ENCODE measurements around the gene DGKG. TPM values are rescaled to one million over a fixed set of nuclear protein-coding genes. Genes with fewer than 3 reads are reported as not detected.

The DGKG gene
- total RNA-seq, 3 donors from 2014 or later (not counting 1 experiment from before 2014, with no cell fraction given): 0.25 to 1.6 (median 0.63) TPM

DNA sequence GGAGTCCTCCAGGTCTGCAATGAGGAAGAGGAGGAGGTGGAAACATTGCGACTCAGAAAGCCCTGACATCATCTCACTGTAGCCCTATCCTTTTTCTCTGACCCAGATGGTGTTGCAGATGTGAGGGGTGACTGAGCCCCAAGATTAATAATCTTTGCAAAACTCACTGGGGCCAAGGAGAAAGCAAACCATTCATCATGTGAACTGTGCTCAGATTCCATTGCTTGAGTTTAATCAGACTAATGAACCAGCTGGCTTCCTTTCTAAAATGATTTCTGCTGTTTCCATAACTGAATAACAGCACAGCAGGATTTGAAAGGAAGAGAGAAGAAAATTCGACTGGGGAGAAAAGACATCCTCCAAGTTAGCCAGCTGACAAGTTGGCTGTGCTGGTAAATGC lies 13.4 kb upstream of the DGKG start:
- H3K36me3 Mint-ChIP-seq: no peaks in the 10 kb centered on the region
- Histone ChIP-seq H3K9me3 (ENCODE audit: control insufficient read depth, insufficient read depth, low read length) (no peaks in the 10 kb centered on the region), H3K27ac (ENCODE audit: low read length) (no peak overlapping the region), H3K4me1 (ENCODE audit: control insufficient read depth, insufficient read depth, low read length) (no peaks in the 10 kb centered on the region), H3K27me3 (ENCODE audit: control insufficient read depth, insufficient read depth, low read length) (no peaks in the 10 kb centered on the region), H3K4me3 (ENCODE audit: low read length) (no peak overlapping the region), H3K36me3 (ENCODE audit: control insufficient read depth, insufficient read depth, low read length) (no peaks in the 10 kb centered on the region)
- H3K27ac Mint-ChIP-seq: no peak overlapping the region
- no peak overlapping the region for H3K4me3 Mint-ChIP-seq
- TF ChIP-seq, protein P1, sequence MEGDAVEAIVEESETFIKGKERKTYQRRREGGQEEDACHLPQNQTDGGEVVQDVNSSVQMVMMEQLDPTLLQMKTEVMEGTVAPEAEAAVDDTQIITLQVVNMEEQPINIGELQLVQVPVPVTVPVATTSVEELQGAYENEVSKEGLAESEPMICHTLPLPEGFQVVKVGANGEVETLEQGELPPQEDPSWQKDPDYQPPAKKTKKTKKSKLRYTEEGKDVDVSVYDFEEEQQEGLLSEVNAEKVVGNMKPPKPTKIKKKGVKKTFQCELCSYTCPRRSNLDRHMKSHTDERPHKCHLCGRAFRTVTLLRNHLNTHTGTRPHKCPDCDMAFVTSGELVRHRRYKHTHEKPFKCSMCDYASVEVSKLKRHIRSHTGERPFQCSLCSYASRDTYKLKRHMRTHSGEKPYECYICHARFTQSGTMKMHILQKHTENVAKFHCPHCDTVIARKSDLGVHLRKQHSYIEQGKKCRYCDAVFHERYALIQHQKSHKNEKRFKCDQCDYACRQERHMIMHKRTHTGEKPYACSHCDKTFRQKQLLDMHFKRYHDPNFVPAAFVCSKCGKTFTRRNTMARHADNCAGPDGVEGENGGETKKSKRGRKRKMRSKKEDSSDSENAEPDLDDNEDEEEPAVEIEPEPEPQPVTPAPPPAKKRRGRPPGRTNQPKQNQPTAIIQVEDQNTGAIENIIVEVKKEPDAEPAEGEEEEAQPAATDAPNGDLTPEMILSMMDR (IDR thresholded peaks at IDR 0.05): no peak
- H3K9me3 Mint-ChIP-seq: no peaks in the 10 kb centered on the region
- intact Hi-C loops (cut with micrococcal nuclease): no loop called here
- DNase-seq: no peak
- 64% methylated on average over 1 of the region's 2 CpGs for WGBS (ENCODE audit: insufficient coverage)
- no peaks in the 10 kb centered on the region for H3K4me1 Mint-ChIP-seq
- peaks cover 16 to 27% of the 10 kb centered on the region in 2 donors for H3K27me3 Mint-ChIP-seq (ENCODE audit: low read depth in 2 of 2)
- ATAC-seq: no peak

DNA sequence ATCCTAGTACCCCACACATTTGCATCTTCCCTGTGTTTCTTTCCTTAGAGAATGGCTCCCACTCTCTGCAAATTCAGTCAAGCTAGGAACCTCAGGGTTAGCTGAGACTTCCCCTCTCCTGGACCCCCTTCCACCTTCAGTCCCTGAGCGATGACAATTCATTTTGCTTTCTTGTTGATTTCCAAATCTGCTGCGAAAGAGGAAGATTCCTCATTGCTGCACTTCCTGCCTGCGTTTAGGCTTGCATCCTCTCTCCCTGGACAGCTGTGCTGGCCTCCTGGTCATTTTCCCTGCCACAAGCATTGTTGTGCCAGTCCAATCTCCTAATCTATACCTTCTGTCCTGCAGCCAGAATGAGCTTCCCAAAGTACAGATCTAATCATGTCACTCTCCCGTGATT lies 12.3 kb upstream of the DGKG start:
- Mint-ChIP-seq H3K4me3 (no peak overlapping the region), H3K4me1 (no peaks in the 10 kb centered on the region), H3K36me3 (no peaks in the 10 kb centered on the region), H3K27me3 (ENCODE audit: low read depth in 2 of 2) (peaks cover 18 to 34% of the 10 kb centered on the region in 2 donors), H3K27ac (no peak overlapping the region), H3K9me3 (no peaks in the 10 kb centered on the region)
- intact Hi-C loops (cut with micrococcal nuclease): no loop called here
- H3K27ac ChIP-seq (ENCODE audit: low read length): no peak overlapping the region
- TF ChIP-seq, protein P1 (IDR thresholded peaks at IDR 0.05): no peak
- H3K36me3 ChIP-seq (ENCODE audit: control insufficient read depth, insufficient read depth, low read length): no peaks in the 10 kb centered on the region
- no peaks in the 10 kb centered on the region for H3K4me1 ChIP-seq (ENCODE audit: control insufficient read depth, insufficient read depth, low read length)
- H3K27me3 ChIP-seq (ENCODE audit: control insufficient read depth, insufficient read depth, low read length): no peaks in the 10 kb centered on the region
- no peak overlapping the region for H3K4me3 ChIP-seq (ENCODE audit: low read length)
- H3K9me3 ChIP-seq (ENCODE audit: control insufficient read depth, insufficient read depth, low read length): no peaks in the 10 kb centered on the region
- no peak for ATAC-seq
- WGBS (ENCODE audit: insufficient coverage): 21% methylated on average over 4 of the region's 4 CpGs
- no peak for DNase-seq

DNA sequence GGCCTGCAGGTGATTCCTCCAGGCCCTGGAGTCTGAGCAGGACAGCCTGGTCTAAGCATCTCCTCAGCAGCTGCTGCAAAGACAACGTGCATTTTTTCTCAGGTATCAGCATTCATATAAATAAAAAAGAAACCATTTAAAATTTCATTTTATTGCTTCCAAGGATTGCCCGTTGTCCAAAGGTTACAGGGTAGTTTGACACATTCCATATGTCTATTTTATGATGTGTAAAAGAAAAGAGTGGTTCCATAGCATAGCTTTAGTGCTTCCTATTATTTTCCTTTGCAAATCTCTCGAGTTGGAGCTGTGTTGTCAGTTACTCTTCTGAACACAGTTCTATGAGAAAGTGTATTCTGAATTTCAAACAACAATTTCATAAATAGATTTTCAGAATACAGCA lies 7.2 kb upstream of the DGKG start:
- Histone ChIP-seq H3K27me3 (ENCODE audit: control insufficient read depth, insufficient read depth, low read length) (no peaks in the 10 kb centered on the region), H3K4me3 (ENCODE audit: low read length) (no peak overlapping the region), H3K9me3 (ENCODE audit: control insufficient read depth, insufficient read depth, low read length) (no peaks in the 10 kb centered on the region), H3K36me3 (ENCODE audit: control insufficient read depth, insufficient read depth, low read length) (no peaks in the 10 kb centered on the region), H3K27ac (ENCODE audit: low read length) (no peak overlapping the region), H3K4me1 (ENCODE audit: control insufficient read depth, insufficient read depth, low read length) (no peaks in the 10 kb centered on the region)
- ATAC-seq (no peak), DNase-seq (no peak)
- 95% methylated on average over 2 of the region's 3 CpGs for WGBS (ENCODE audit: insufficient coverage)
- TF ChIP-seq, protein P1 (IDR thresholded peaks at IDR 0.05): no peak
- H3K36me3 Mint-ChIP-seq: no peaks in the 10 kb centered on the region
- no peak overlapping the region for H3K4me3 Mint-ChIP-seq
- peaks cover 13 to 31% of the 10 kb centered on the region in 2 donors for H3K27me3 Mint-ChIP-seq (ENCODE audit: low read depth in 2 of 2)
- no peaks in the 10 kb centered on the region for H3K9me3 Mint-ChIP-seq
- no peak overlapping the region for H3K27ac Mint-ChIP-seq
- no peaks in the 10 kb centered on the region for H3K4me1 Mint-ChIP-seq
- intact Hi-C loops (cut with micrococcal nuclease): no loop called here

DNA sequence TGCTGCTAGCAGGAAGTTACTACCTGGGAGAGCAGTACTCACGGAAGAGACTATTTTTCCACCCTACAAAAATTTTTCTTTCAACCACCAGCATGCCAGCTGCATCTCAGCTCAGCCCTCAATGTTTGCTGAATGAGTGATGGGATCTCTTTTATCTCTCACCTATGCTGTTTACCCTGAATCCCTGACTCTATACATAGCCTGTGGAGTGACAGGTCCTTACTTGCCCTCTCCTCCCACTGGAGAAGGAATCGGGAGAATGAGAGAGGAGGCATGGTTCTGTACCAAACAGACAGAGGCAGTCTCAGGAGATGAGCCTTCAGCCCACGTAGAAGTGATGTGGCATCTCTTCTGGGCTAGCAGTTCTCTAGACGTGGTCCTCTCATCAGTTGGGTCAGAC lies 6.7 kb upstream of the DGKG start:
- Histone ChIP-seq H3K27me3 (ENCODE audit: control insufficient read depth, insufficient read depth, low read length) (no peaks in the 10 kb centered on the region), H3K9me3 (ENCODE audit: control insufficient read depth, insufficient read depth, low read length) (no peaks in the 10 kb centered on the region), H3K36me3 (ENCODE audit: control insufficient read depth, insufficient read depth, low read length) (no peaks in the 10 kb centered on the region), H3K27ac (ENCODE audit: low read length) (no peak overlapping the region), H3K4me1 (ENCODE audit: control insufficient read depth, insufficient read depth, low read length) (no peaks in the 10 kb centered on the region), H3K4me3 (ENCODE audit: low read length) (no peak overlapping the region)
- Mint-ChIP-seq H3K4me1 (no peaks in the 10 kb centered on the region), H3K9me3 (no peaks in the 10 kb centered on the region), H3K27ac (no peak overlapping the region), H3K4me3 (no peak overlapping the region), H3K27me3 (ENCODE audit: low read depth in 2 of 2) (peaks cover 17 to 31% of the 10 kb centered on the region in 2 donors), H3K36me3 (no peaks in the 10 kb centered on the region)
- TF ChIP-seq, protein P1 (IDR thresholded peaks at IDR 0.05): no peak
- intact Hi-C loops (cut with micrococcal nuclease): no loop called here
- 75% methylated on average over 3 of the region's 4 CpGs for WGBS (ENCODE audit: insufficient coverage)
- DNase-seq (no peak), ATAC-seq (no peak)
